Retinal pigment epithelial cell (primary cell): Measurements from ENCODE around the gene QSER1.
"Not testable (repeated sequence)": the region's sequence is repeated elsewhere in the genome, so short reads cannot be mapped to it uniquely, and the experiment has no call there.

Experiments
- DNase-seq: peaks from one replicate; pipeline ENCODE4 v3.0.0-alpha.2; 2010; ENCODE audit warnings: low read depth
- H3K4me3 ChIP-seq: 2 replicates; pipeline ENCODE4 v1.5.1; 2011; ENCODE audit warnings: mild to moderate bottlenecking, low read length, control low read depth, moderate library complexity
- TF ChIP-seq, protein P1 (sequence below): conservative IDR thresholded peaks from 2 replicates; pipeline ENCODE4 v1.5.1; 2011; ENCODE audit warnings: low read depth, low read length, control low read depth, inconsistent platforms

The QSER1 gene

DNA sequence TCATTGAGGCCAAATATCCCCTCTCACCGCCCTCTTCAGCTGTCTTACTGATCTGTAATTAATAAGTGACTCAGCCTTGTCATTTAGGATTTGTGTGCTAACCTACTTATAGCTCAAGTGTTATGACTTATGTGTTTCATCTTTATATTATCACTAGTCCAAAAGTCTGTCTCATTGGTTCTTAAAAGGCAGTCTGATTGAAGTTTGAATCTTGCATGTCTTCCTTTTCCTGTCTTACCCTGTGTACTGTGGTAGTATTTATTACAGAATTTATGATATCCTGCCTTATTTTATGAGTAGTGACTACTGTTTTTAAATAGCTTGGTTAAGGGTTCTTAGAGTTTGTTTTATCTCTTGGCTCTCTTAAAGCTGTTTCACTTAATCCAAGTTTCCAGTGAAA is 129.3 kb downstream of the QSER1 start:
- TF ChIP-seq, protein P1, sequence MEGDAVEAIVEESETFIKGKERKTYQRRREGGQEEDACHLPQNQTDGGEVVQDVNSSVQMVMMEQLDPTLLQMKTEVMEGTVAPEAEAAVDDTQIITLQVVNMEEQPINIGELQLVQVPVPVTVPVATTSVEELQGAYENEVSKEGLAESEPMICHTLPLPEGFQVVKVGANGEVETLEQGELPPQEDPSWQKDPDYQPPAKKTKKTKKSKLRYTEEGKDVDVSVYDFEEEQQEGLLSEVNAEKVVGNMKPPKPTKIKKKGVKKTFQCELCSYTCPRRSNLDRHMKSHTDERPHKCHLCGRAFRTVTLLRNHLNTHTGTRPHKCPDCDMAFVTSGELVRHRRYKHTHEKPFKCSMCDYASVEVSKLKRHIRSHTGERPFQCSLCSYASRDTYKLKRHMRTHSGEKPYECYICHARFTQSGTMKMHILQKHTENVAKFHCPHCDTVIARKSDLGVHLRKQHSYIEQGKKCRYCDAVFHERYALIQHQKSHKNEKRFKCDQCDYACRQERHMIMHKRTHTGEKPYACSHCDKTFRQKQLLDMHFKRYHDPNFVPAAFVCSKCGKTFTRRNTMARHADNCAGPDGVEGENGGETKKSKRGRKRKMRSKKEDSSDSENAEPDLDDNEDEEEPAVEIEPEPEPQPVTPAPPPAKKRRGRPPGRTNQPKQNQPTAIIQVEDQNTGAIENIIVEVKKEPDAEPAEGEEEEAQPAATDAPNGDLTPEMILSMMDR: no peak
- DNase-seq: no peak
- H3K4me3 ChIP-seq: no peak overlapping the region

- no peak overlapping the region for H3K4me3 ChIP-seq
- no peak for DNase-seq
- TF ChIP-seq, protein P1: no peak
Measured at GRCh38 chr11:33025339-33025722, 132.7 kb downstream of the QSER1 start.

DNA sequence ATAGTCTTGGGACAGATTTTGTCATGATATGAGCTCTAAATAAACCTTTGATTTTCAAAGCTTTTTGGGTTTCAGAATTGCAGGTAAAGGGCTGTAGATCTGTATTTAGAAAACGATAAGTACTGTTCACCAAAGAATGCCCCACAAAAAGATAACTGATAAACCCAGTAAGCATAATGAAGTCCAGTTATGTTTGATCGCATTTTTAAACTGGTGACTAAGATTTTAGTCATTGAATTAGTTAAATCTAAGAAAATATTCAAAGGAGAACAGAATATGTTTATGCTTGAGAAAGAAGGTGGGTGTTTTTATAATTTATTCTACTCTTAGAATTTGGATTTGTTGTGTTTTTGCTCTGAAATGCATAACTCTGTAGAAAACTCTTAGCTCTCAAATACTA is 134.6 kb downstream of the QSER1 start:
- no peak for DNase-seq
- TF ChIP-seq, protein P1: no peak
- no peak overlapping the region for H3K4me3 ChIP-seq

DNA sequence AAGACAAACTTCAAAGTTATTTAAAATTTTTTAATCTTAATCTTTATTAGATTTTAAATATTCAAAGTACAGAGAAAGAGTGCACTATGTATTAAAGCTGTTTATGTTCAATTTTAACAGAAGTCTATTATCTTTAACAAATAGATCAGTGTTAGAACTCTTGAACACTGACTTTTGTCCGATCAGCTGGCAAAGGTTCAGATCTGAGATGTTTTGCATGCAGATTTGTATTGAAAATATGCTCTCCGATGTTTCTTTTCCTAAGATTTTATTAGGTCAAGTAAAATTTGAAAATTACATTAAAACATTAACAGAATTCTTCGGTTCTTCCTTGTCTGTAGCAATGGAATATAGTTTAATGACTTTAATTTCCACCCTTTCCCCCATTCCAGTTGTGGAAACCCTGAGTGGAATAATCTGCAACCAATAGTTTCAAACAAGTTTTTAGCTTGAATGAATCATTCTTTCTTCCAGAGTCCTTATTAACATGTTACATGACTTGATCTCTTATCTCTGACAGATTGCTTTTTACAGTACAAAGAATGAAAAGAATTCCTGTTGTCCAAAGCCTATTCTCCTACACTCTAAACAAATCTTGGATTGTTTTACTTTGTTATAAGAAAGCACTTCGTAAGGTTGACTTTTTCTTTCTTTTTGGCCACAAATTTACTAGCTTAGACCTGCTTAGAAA is 135.4 kb downstream of the QSER1 start:
- no peak overlapping the region for H3K4me3 ChIP-seq

DNA sequence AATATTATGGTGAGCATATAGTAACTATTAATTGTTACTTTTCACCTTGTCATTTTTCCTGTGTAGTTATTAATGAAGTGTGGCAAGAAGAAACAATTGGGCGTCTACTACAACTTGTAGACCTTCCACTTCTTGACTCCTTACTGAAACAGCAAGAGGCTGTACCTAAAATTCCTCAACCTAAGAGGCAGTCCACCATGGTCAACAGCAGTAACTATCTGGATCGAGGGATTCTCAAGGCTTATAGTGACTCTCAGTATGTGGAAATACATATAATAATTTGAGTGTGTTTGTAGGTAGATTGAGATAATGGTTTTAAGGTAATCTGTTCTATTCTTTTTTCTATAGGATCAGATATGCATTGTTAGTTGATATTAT is 135.9 kb downstream of the QSER1 start:
- DNase-seq: no peak
- H3K4me3 ChIP-seq: no peak overlapping the region
- TF ChIP-seq, protein P1: no peak

More for the DNA sequence above, 135.4 kb downstream of the QSER1 start:
- no peak for DNase-seq
- TF ChIP-seq, protein P1: no peak

- not testable (repeated sequence) for H3K4me3 ChIP-seq
Measured at GRCh38 chr11:33029218-33029617, 136.6 kb downstream of the QSER1 start.

More at GRCh38 chr11:33029218-33029617, 136.6 kb downstream of the QSER1 start:
- DNase-seq: not testable (repeated sequence)
